Right cardiac atrium (tissue), 5 donors: ENCODE data around the gene ACHE. TPM values are rescaled to one million over a fixed set of nuclear protein-coding genes. Genes with fewer than 3 reads are reported as not detected.

Experiments used
- microRNA-seq, 2 donors: library from miRNA; unstranded; fragments of <30 nt; microRNA quantifications; one replicate each; pipeline ENCODE4 v1.2.0, GENCODE V29; 2020 to 2021
- polyA plus RNA-seq: library from polyadenylated mRNA; stranded (reverse); fragments of 200-250 nt; gene quantifications from one replicate; pipeline ENCODE4 v1.2.3, GENCODE V29; 2013
- total RNA-seq, 4 donors: library from RNA; stranded (reverse); fragmentation: NEBNext Ultra II Directional; extraction: Animal tissue kit (Norgen Biotek cat#: 25700); gene quantifications; one replicate each; pipeline ENCODE4 v1.2.1, GENCODE V29; 2021
- donor health status: healthy with polysubstance abuse.
- donor health status: DM: no; HTN: yes; CAD: no.
- donor health status: DM: no; HTN: no; CAD: no.
- donor health status: DM: no; HTN: yes; CAD: no; lungs with severe emphysema.
- donor health status: DM: yes; HTN: yes; CAD: no.

Gene ACHE
- total and polyA plus RNA-seq, 5 donors, result 11.3 to 32.5 (median 21.5) TPM

Small RNA genes within 50 kb of the gene (microRNA-seq; reads per million reads assigned to microRNA genes)
- gene MIR6875, result 0 to 0.42 reads per million in 2 donors

Other genes with a start within 250 kb of the ACHE start
- not detected for gene ACTL6B, start 239.4 kb downstream of the ACHE start, total RNA-seq
- gene ACTL6B, start 239.4 kb downstream of the ACHE start, polyA plus RNA-seq, result not detected
- gene GNB2, start 222.1 kb downstream of the ACHE start, total RNA-seq, result 100 to 1,000 TPM; 128 to 160 (median 132) TPM
- gene GNB2, start 222.1 kb downstream of the ACHE start, polyA plus RNA-seq, result 115 TPM
- gene GIGYF1, start 201.6 kb downstream of the ACHE start, total RNA-seq, result 10 to 100 TPM; 26.7 to 39.6 (median 32.7) TPM
- 26.2 TPM for gene GIGYF1, start 201.6 kb downstream of the ACHE start, polyA plus RNA-seq
- 10 to 100 TPM; 21.4 to 26.4 (median 24.2) TPM for gene POP7, start 189.8 kb downstream of the ACHE start, total RNA-seq
- 37.2 TPM for gene POP7, start 189.8 kb downstream of the ACHE start, polyA plus RNA-seq
- gene EPO, start 175.4 kb downstream of the ACHE start, total RNA-seq, result not detected
- gene EPO, start 175.4 kb downstream of the ACHE start, polyA plus RNA-seq, result not detected
- not detected for gene ZAN, start 162.3 kb downstream of the ACHE start, total RNA-seq
- gene ZAN, start 162.3 kb downstream of the ACHE start, polyA plus RNA-seq, result not detected
- 10 to 100 TPM; 28.0 to 51.4 (median 33.6) TPM for gene EPHB4, start 68.4 kb downstream of the ACHE start, total RNA-seq
- 14.4 TPM for gene EPHB4, start 68.4 kb downstream of the ACHE start, polyA plus RNA-seq
- gene SLC12A9, start 43.2 kb downstream of the ACHE start, total RNA-seq, result 10 to 100 TPM in 3 of 4 donors, 1 to 10 TPM in 1; 9.3 to 16.9 (median 12.6) TPM
- gene SLC12A9, start 43.2 kb downstream of the ACHE start, polyA plus RNA-seq, result 6.4 TPM
- 10 to 100 TPM; 34.1 to 49.6 (median 46.9) TPM for gene TRIP6, start 28.5 kb downstream of the ACHE start, total RNA-seq
- 31.4 TPM for gene TRIP6, start 28.5 kb downstream of the ACHE start, polyA plus RNA-seq
- 10 to 100 TPM; 79.1 to 88.0 (median 82.2) TPM for gene SRRT, start 20.8 kb downstream of the ACHE start, total RNA-seq
- 45.8 TPM for gene SRRT, start 20.8 kb downstream of the ACHE start, polyA plus RNA-seq
- gene UFSP1, start 6.2 kb downstream of the ACHE start, total RNA-seq, result 1 to 10 TPM; 2.5 to 3.5 (median 3.0) TPM
- 3.6 TPM for gene UFSP1, start 6.2 kb downstream of the ACHE start, polyA plus RNA-seq
- gene MUC3A, start 53.6 kb upstream of the ACHE start, total RNA-seq, result under 1 TPM; 0.06 to 0.18 (median 0.10) TPM
- 0.63 TPM for gene MUC3A, start 53.6 kb upstream of the ACHE start, polyA plus RNA-seq
- gene MUC12, start 73.7 kb upstream of the ACHE start, total RNA-seq, result not detected
- 0.63 TPM for gene MUC12, start 73.7 kb upstream of the ACHE start, polyA plus RNA-seq
- gene MUC17, start 124.2 kb upstream of the ACHE start, total RNA-seq, result not detected
- not detected for gene MUC17, start 124.2 kb upstream of the ACHE start, polyA plus RNA-seq
- 10 to 100 TPM; 20.0 to 24.5 (median 22.3) TPM for gene TRIM56, start 189.6 kb upstream of the ACHE start, total RNA-seq
- 11.4 TPM for gene TRIM56, start 189.6 kb upstream of the ACHE start, polyA plus RNA-seq
- 10 to 100 TPM in 1 of 4 donors, 1 to 10 TPM in 3; 1.2 to 11.9 (median 2.2) TPM for gene SERPINE1, start 231.2 kb upstream of the ACHE start, total RNA-seq
- 4.5 TPM for gene SERPINE1, start 231.2 kb upstream of the ACHE start, polyA plus RNA-seq